GM23248 (cell line): ENCODE measurements around the gene GIPC2. TPM values are rescaled to one million over a fixed set of nuclear protein-coding genes. Genes with fewer than 3 reads are reported as not detected.
A peak's percentile ranks its signal among the peaks of the same experiment; 100 is the strongest.
"Not testable (repeated sequence)": the region's sequence is repeated elsewhere in the genome, so short reads cannot be mapped to it uniquely, and the experiment has no call there.

ENCODE experiments used
- DNase-seq: peaks from one replicate; pipeline ENCODE4 v3.0.0-alpha.2; 2015
- H2AFZ ChIP-seq: fragments of 200-600 bp; sonication (generic); 2 replicates; pipeline ENCODE4 v1.6.1; 2016; ENCODE audit warnings: antibody characterized with exemption
- H3F3A ChIP-seq: fragments of 200-600 bp; sonication (generic); 2 replicates; pipeline ENCODE4 v1.6.1; 2016; ENCODE audit warnings: mild to moderate bottlenecking, antibody characterized with exemption, mixed run types; ENCODE audit not compliant: insufficient read depth
- H3K27ac ChIP-seq: fragments of 200-600 bp; sonication (generic); 2 replicates; pipeline ENCODE4 v1.5.1; 2016; ENCODE audit warnings: mild to moderate bottlenecking
- H3K27me3 ChIP-seq: fragments of 200-600 bp; sonication (generic); replicated peaks from 2 replicates; pipeline ENCODE4 v1.6.1; 2016; ENCODE audit warnings: mild to moderate bottlenecking; ENCODE audit not compliant: insufficient read depth
- H3K36me3 ChIP-seq: fragments of 200-600 bp; sonication (generic); 2 replicates; pipeline ENCODE4 v1.6.1; 2016; ENCODE audit warnings: low read depth, mild to moderate bottlenecking
- H3K4me1 ChIP-seq: fragments of 200-600 bp; sonication (generic); 2 replicates; pipeline ENCODE4 v1.6.1; 2016; ENCODE audit warnings: mild to moderate bottlenecking; ENCODE audit not compliant: insufficient read depth
- H3K4me2 ChIP-seq: fragments of 200-600 bp; sonication (generic); one replicate; pipeline ENCODE4 v1.6.1; 2016; ENCODE audit warnings: mild to moderate bottlenecking; ENCODE audit not compliant: unreplicated experiment
- H3K4me3 ChIP-seq: fragments of 200-600 bp; sonication (generic); 2 replicates; pipeline ENCODE4 v1.5.1; 2016; ENCODE audit warnings: mild to moderate bottlenecking
- H3K79me2 ChIP-seq: fragments of 200-600 bp; sonication (generic); 2 replicates; pipeline ENCODE4 v1.6.1; 2016; ENCODE audit warnings: mild to moderate bottlenecking; ENCODE audit not compliant: insufficient read depth
- H3K9ac ChIP-seq: fragments of 200-600 bp; sonication (generic); 2 replicates; pipeline ENCODE4 v1.6.1; 2016; ENCODE audit warnings: mild to moderate bottlenecking
- H3K9me2 ChIP-seq: fragments of 200-600 bp; sonication (generic); 2 replicates; pipeline ENCODE4 v1.6.1; 2016; ENCODE audit warnings: mixed run types, mild to moderate bottlenecking, moderate library complexity; ENCODE audit not compliant: insufficient read depth
- H3K9me3 ChIP-seq: fragments of 200-600 bp; sonication (generic); one replicate; pipeline ENCODE4 v1.6.1; 2017; ENCODE audit warnings: low read depth
- H4K20me1 ChIP-seq: fragments of 200-600 bp; sonication (generic); 2 replicates; pipeline ENCODE4 v1.6.0; 2016; ENCODE audit not compliant: insufficient read depth
- EZH2 ChIP-seq: fragments of 200-600 bp; sonication (generic); IDR thresholded peaks from 2 replicates; pipeline ENCODE4 v1.6.1; 2018; ENCODE audit warnings: antibody characterized with exemption, mild to moderate bottlenecking; ENCODE audit not compliant: insufficient read depth, poor library complexity, severe bottlenecking
- EZH2phosphoT487 ChIP-seq: fragments of 200-600 bp; sonication (generic); IDR thresholded peaks from 2 replicates; pipeline ENCODE4 v1.6.1; 2018; ENCODE audit warnings: antibody characterized with exemption, moderate library complexity, mild to moderate bottlenecking, low read depth; ENCODE audit not compliant: insufficient read depth
- WGBS, 2 experiments: methylation state at CpG; one replicate each; pipeline ENCODE4 v1.1.6; 2015 to 2017; ENCODE audit warnings: low lambda C conversion rate in 2 of 2, low coverage in 1 of 2; ENCODE audit errors: missing lambda C conversion rate in 2 of 2; 5-methylcytosine and 5-hydroxymethylcytosine counted together
- in situ Hi-C: fragments of 300-500 bp; cut with MboI; formaldehyde crosslinking; loops from 2 replicates; pipeline ENCODE4 v1.15.0; 2020
- polyA plus RNA-seq: library from polyadenylated mRNA; unstranded; fragments of >200 nt; fragmentation: Nextera tagmentation; extraction: Ambion mirVana; gene quantifications from 2 replicates; pipeline ENCODE4 v1.2.1, GENCODE V29; 2016
- total RNA-seq: library from RNA; depleted of rRNA; stranded (reverse); fragments of >200 nt; shearing (Covaris generic); gene quantifications from 2 replicates; pipeline ENCODE4 v1.2.3, GENCODE V29; 2014

Gene GIPC2
- total and polyA plus RNA-seq, 2 experiments from 2014 or later = 0.32 to 0.68 TPM

- peak overlapping the region; percentile 17 for H3K4me2 ChIP-seq
Observed at GRCh38 chr1:78081980-78082860, 36.5 kb downstream of the GIPC2 start.

GRCh38 chr1:78084639-78085038, 38.9 kb downstream of the GIPC2 start:
- H3K9me2 ChIP-seq, H3K9ac ChIP-seq, H3K4me3 ChIP-seq, in situ Hi-C loops, H3F3A ChIP-seq, H3K27me3 ChIP-seq, DNase-seq, H3K36me3 ChIP-seq, H3K79me2 ChIP-seq, H3K9me3 ChIP-seq, H2AFZ ChIP-seq, H4K20me1 ChIP-seq, H3K27ac ChIP-seq, H3K4me2 ChIP-seq: not testable (repeated sequence)
- H3K4me1 ChIP-seq = peaks cover 20% of the 10 kb centered on the region

More at GRCh38 chr1:78081980-78082860, 36.5 kb downstream of the GIPC2 start:
- in situ Hi-C loops = no loop called here
- Histone ChIP-seq H3K27me3 (no peaks in the 10 kb centered on the region), H3F3A (peaks cover 9% of the 10 kb centered on the region; the same call in 1 of the 2 replicates), H4K20me1 (no peaks in the 10 kb centered on the region), H3K4me3 (no peak overlapping the region), H3K27ac (peak overlapping the region; percentile 37), H3K79me2 (no peaks in the 10 kb centered on the region), H3K9me2 (no peaks in the 10 kb centered on the region), H2AFZ (peak overlapping the region; percentile 18), H3K36me3 (no peaks in the 10 kb centered on the region), H3K9ac (no peak overlapping the region), H3K4me1 (peaks cover 28% of the 10 kb centered on the region), H3K9me3 (no peaks in the 10 kb centered on the region)
- peak; percentile 73 for DNase-seq
- 85 to 86% methylated on average over 5 of the region's 5 CpGs for WGBS, 2 experiments
- no peak for TF ChIP-seq EZH2
- no peak for TF ChIP-seq EZH2phosphoT487

- H4K20me1 ChIP-seq = no peaks in the 10 kb centered on the region
- 4 to 15% methylated on average over 1 of the region's 1 CpG for WGBS, 2 experiments
Observed at GRCh38 chr1:78086697-78087096, 40.9 kb downstream of the GIPC2 start.

GRCh38 chr1:78088015-78088414, 42.2 kb downstream of the GIPC2 start:
- WGBS, 2 experiments = 95 to 100% methylated on average over 2 of the region's 2 CpGs
- no peak overlapping the region for H3K9ac ChIP-seq
- H3K9me2 ChIP-seq = no peaks in the 10 kb centered on the region
- H3F3A ChIP-seq = 0 out of 2 replicates have a peak, but pooled peaks cover 13% of the 10 kb centered on the region
- in situ Hi-C loops = no loop called here
- H3K4me2 ChIP-seq = no peak overlapping the region
- H3K4me3 ChIP-seq = no peak overlapping the region
- H3K79me2 ChIP-seq = no peaks in the 10 kb centered on the region
- no peaks in the 10 kb centered on the region for H3K36me3 ChIP-seq
- no peak overlapping the region for H2AFZ ChIP-seq
- no peaks in the 10 kb centered on the region for H3K27me3 ChIP-seq
- no peak for DNase-seq
- no peak overlapping the region for H3K27ac ChIP-seq
- no peaks in the 10 kb centered on the region for H3K9me3 ChIP-seq
- TF ChIP-seq EZH2 (no peak), EZH2phosphoT487 (no peak)
- H4K20me1 ChIP-seq = no peaks in the 10 kb centered on the region
- peaks cover 26% of the 10 kb centered on the region for H3K4me1 ChIP-seq

More at GRCh38 chr1:78086697-78087096, 40.9 kb downstream of the GIPC2 start:
- Histone ChIP-seq H3K9ac (no peak overlapping the region), H3K36me3 (no peaks in the 10 kb centered on the region), H2AFZ (no peak overlapping the region), H3F3A (0 out of 2 replicates have a peak, but pooled peaks cover 12% of the 10 kb centered on the region), H3K27me3 (no peaks in the 10 kb centered on the region), H3K27ac (no peak overlapping the region), H3K4me1 (peaks cover 27% of the 10 kb centered on the region), H3K79me2 (no peaks in the 10 kb centered on the region), H3K9me2 (no peaks in the 10 kb centered on the region), H3K4me3 (no peak overlapping the region), H3K4me2 (no peak overlapping the region), H3K9me3 (no peaks in the 10 kb centered on the region)
- in situ Hi-C loops = no loop called here
- no peak for DNase-seq
- TF ChIP-seq EZH2phosphoT487 (no peak), EZH2 (no peak)
